ENCODE results near the gene PYCR2.

GRCh38 chr1:225940385-225941151 lies 16.5 kb upstream of the PYCR2 start:
- TF ChIP-seq REST (IDR thresholded peaks at IDR 0.05; ENCODE audit: insufficient read depth in 1 of 2, low read depth in 2 of 2, low read length in 2 of 2) (no peak), POLR2AphosphoS5 (IDR thresholded peaks at IDR 0.05; ENCODE audit: low read depth, low read length) (no peak), FOXP2 (optimal IDR thresholded peaks at IDR 0.05; ENCODE audit: borderline replicate concordance, extremely low read depth, extremely low read length, insufficient read depth) (no peak), SIN3A (IDR thresholded peaks at IDR 0.05; ENCODE audit: borderline replicate concordance, insufficient read depth, low read length) (no peak)

Measured in PFSK-1 (cell line).